Memory B cell (primary cell): ENCODE results near the gene CPSF4.
A peak's percentile ranks its signal among the peaks of the same experiment; 100 is the strongest.
"Not testable (repeated sequence)": the region's sequence is repeated elsewhere in the genome, so short reads cannot be mapped to it uniquely, and the experiment has no call there.

Experiments
- ATAC-seq: fragments of 150-1000 bp; cut with Tn5 transposase; 2 replicates; pipeline ENCODE4 v1.10.0; 2021; ENCODE audit warnings: low read depth, mild to moderate bottlenecking, moderate library complexity
- DNase-seq, 2 donors: peaks; one replicate each; pipeline ENCODE4 v3.0.0; 2022; ENCODE audit warnings: low spot score in 2 of 2
- H3K27ac Mint-ChIP-seq: one replicate; pipeline ENCODE4 v1.8.0; 2022; ENCODE audit warnings: mild to moderate bottlenecking, moderate library complexity, mixed read lengths
- H3K27me3 Mint-ChIP-seq: one replicate; pipeline ENCODE4 v1.8.0; 2022; ENCODE audit warnings: mixed read lengths
- H3K36me3 Mint-ChIP-seq: one replicate; pipeline ENCODE4 v1.8.0; 2022; ENCODE audit warnings: mild to moderate bottlenecking, mixed read lengths
- H3K4me1 Mint-ChIP-seq: one replicate; pipeline ENCODE4 v1.8.0; 2022; ENCODE audit warnings: mixed read lengths
- H3K4me3 Mint-ChIP-seq: one replicate; pipeline ENCODE4 v1.8.0; 2022; ENCODE audit warnings: mild to moderate bottlenecking, moderate library complexity, mixed read lengths
- H3K9me3 Mint-ChIP-seq: one replicate; pipeline ENCODE4 v1.8.0; 2022; ENCODE audit warnings: mixed read lengths

CPSF4 gene

DNA sequence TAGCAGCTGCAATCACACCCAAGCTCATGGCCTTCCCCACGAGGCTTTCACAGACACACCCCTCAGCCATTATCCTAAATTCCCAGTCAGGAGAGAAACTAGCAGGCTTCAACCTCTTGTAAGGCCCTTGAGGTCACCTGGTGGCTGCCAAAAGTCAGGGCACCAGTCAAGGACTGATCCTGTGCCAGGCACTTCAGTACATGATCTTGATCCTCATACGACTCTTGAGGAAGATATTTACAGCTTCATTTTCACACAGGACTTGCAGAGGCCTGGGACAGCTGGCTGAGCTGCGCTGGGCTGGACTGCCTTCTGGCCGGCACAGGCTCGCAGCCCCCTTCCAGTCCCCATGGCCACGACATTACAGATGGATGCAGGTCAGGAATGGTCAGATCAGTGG, 39.1 kb upstream of the CPSF4 start:
- Mint-ChIP-seq H3K36me3 (peaks cover 21% of the 10 kb centered on the region), H3K9me3 (no peaks in the 10 kb centered on the region), H3K4me1 (peaks cover 21% of the 10 kb centered on the region), H3K4me3 (no peak overlapping the region), H3K27me3 (no peaks in the 10 kb centered on the region), H3K27ac (peak overlapping the region; percentile 8)
- ATAC-seq (no peak), DNase-seq (no peak)

DNA sequence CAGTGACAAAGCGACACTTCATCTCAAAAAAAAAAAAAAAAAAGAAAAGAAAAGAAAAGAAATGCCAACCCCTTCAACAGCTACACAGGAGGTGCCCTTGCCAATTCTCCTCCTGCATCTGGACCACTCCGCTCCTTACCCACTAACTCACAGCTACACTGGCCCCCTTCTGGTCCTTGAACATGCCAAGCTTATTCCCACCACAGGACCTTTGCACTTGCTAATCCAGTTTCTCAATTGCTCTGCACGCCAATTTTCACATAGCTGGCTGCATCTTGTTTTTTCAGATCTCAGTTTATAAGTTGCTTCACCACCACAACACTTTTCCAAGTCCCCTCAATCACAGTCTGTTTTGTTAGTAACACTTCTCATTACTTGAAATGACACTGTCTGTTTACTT, 35.9 kb upstream of the CPSF4 start:
- Mint-ChIP-seq H3K4me3 (no peak overlapping the region), H3K9me3 (no peaks in the 10 kb centered on the region), H3K36me3 (peaks cover 19% of the 10 kb centered on the region), H3K27ac (no peak overlapping the region), H3K4me1 (peaks cover 33% of the 10 kb centered on the region), H3K27me3 (no peaks in the 10 kb centered on the region)
- DNase-seq (no peak), ATAC-seq (no peak)

DNA sequence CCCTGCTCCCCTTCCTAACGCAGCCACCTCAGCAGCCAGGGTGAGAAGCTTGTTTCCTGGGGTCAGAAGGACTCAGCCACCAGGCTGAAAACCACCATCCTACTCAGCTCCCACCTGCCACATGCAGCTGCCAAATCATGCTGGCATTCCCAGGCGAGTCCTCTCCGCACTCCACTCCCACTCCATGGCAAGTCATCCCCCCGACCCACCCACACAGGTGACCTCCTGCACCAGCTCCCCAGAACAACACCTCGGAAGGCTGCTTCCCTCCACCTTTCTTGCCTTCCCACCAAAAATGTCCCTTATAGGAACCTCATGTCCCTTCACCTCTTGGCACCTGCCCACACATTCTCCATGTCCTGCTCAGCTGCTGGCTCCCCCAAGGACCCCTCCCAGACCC, 35.0 kb upstream of the CPSF4 start:
- H3K36me3 Mint-ChIP-seq, result peaks cover 18% of the 10 kb centered on the region

GRCh38 chr7:99404235-99404976, 34.3 kb upstream of the CPSF4 start:
- Mint-ChIP-seq H3K4me3 (no peak overlapping the region), H3K4me1 (peaks cover 29% of the 10 kb centered on the region), H3K9me3 (no peaks in the 10 kb centered on the region), H3K36me3 (peaks cover 18% of the 10 kb centered on the region), H3K27me3 (no peaks in the 10 kb centered on the region), H3K27ac (peak overlapping the region; percentile 45)
- no peak for DNase-seq
- ATAC-seq, result no peak

More for the DNA sequence above, 35.0 kb upstream of the CPSF4 start:
- ATAC-seq, result no peak
- Mint-ChIP-seq H3K27ac (peak overlapping the region; percentile 45), H3K4me3 (no peak overlapping the region), H3K27me3 (no peaks in the 10 kb centered on the region), H3K9me3 (no peaks in the 10 kb centered on the region), H3K4me1 (peaks cover 29% of the 10 kb centered on the region)
- no peak for DNase-seq

- no peak for ATAC-seq
- no peak for DNase-seq
- Mint-ChIP-seq H3K9me3 (no peaks in the 10 kb centered on the region), H3K4me1 (peaks cover 29% of the 10 kb centered on the region), H3K36me3 (peaks cover 18% of the 10 kb centered on the region), H3K4me3 (no peak overlapping the region), H3K27ac (no peak overlapping the region), H3K27me3 (no peaks in the 10 kb centered on the region)
These were observed 33.8 kb upstream of the CPSF4 start for GRCh38 chr7:99404977-99405320.

- no peak for ATAC-seq
- DNase-seq, result no peak
- H3K4me3 Mint-ChIP-seq, result peak overlapping the region; percentile 8
- peaks cover 28% of the 10 kb centered on the region for H3K4me1 Mint-ChIP-seq
- H3K27me3 Mint-ChIP-seq, result no peaks in the 10 kb centered on the region
- peaks cover 19% of the 10 kb centered on the region for H3K36me3 Mint-ChIP-seq
- no peaks in the 10 kb centered on the region for H3K9me3 Mint-ChIP-seq
- peak overlapping the region; percentile 35 for H3K27ac Mint-ChIP-seq
These were observed 32.2 kb upstream of the CPSF4 start for GRCh38 chr7:99406557-99406956.

DNA sequence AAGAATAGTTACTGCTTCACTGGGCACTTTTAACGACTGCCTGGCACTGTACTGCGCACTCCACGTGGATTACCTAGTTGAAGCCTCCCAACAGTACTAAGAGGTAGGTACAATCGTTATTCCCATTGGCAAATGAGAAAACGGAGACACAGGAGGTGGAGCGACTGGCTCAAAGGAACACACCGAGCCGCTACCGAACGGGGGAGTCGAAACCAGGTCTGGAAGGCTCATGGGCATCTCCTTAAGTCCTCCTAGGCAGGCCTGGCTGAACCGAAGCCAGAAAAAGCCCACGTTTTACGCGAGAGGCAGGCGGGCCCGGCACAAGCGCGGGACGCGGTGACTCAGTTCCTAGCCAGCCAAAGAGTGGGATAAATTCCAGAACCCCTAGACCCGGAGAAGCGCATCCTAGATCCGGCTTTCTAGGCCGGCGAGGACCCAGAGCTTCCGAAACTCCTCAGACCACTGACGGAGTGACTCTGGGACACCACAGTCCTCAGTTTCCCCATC, 30.8 kb upstream of the CPSF4 start:
- DNase-seq, result no peak
- Mint-ChIP-seq H3K27me3 (no peaks in the 10 kb centered on the region), H3K9me3 (no peaks in the 10 kb centered on the region), H3K36me3 (peaks cover 17% of the 10 kb centered on the region), H3K4me1 (peaks cover 27% of the 10 kb centered on the region), H3K4me3 (peak overlapping the region; percentile 91), H3K27ac (peak overlapping the region; percentile 93)
- ATAC-seq, result no peak

DNA sequence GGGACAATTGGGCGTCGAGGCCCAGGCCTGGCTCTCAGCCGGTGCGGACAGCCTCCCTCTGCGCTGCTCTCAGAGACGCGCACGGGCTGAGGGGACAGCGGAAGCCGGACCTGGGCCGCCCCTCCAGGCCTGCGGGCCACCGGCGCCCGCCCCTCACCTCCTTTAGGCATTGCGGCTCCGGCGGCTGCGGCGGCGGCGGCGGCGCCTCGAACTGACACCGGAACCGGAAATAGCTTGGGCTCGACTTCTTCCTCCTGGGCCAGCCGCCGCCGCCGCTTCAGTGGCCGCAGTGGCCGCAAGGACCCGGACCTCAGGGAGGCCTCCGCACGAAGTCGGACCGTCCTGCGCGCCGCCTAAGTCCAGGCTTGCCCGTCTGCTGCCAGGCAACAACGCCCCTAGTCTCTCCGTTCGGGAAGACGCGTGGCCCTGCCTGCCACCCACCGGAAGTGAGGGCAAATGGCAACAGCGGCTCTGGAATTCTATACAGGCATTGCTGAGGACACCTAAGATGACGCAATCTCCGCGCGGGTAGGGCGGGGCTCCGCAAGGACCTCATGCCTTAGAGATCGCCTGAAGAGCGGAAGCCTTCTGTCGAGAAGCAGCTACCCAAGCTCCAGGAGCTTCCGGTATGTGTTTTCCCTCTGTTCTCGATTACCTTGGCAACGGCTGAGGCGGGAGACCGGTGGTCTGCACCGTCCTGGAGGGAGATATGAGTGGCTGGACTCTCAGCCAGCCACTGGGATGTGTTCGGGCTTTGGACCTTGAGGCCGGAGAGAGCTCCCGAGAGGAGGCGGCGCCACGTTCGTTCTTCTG, 30.2 kb upstream of the CPSF4 start, which contains the start of the genes BUD31 and PDAP1:
Gene BUD31 (plus strand): TSS at position 591 of the 813 bp plus-strand sequence. CDS start 2,124 bp downstream, outside the sequence.
Gene PDAP1 (minus strand): TSS at position 219 of the 813 bp plus-strand sequence. CDS start 49 bp downstream, at position 170.
- DNase-seq (peak; percentile 99), ATAC-seq (peak; percentile 85)
- Mint-ChIP-seq H3K4me1 (peaks cover 26% of the 10 kb centered on the region), H3K27me3 (no peaks in the 10 kb centered on the region), H3K4me3 (peak within 1 kb of the TSS; percentile 91), H3K36me3 (peaks cover 11% of the 10 kb centered on the region), H3K27ac (peak within 1 kb of the TSS; percentile 93), H3K9me3 (no peaks in the 10 kb centered on the region)

DNA sequence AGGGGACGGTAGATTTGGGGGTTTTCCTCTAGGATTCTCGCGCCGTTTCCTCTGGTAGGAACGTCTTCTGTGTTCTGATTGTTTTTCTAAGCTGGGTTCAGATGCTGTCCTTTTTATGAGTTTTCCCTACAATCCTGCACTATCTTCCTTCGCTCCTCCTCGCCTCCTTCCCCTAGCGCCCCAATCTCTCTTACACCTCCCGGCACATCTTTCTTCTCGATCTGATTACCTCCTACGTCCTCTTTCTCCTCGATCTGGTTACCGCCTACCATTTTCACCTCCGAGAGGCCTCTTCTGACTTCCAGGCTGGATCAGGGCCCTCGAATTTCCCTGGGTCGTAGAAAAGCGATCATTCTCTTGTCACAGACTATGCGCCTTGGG, 29.6 kb upstream of the CPSF4 start:
- ATAC-seq (peak; percentile 11), DNase-seq (peak in 1 of 2 donors; percentile 7)
- peak overlapping the region; percentile 91 for H3K4me3 Mint-ChIP-seq
- H3K27me3 Mint-ChIP-seq, result no peaks in the 10 kb centered on the region
- peak overlapping the region; percentile 93 for H3K27ac Mint-ChIP-seq
- no peaks in the 10 kb centered on the region for H3K9me3 Mint-ChIP-seq
- peaks cover 21% of the 10 kb centered on the region for H3K4me1 Mint-ChIP-seq
- peaks cover 7% of the 10 kb centered on the region for H3K36me3 Mint-ChIP-seq

GRCh38 chr7:99409806-99410205, 28.9 kb upstream of the CPSF4 start:
- peak overlapping the region; percentile 91 for H3K4me3 Mint-ChIP-seq
- DNase-seq (no peak), ATAC-seq (no peak)
- H3K9me3 Mint-ChIP-seq, result no peaks in the 10 kb centered on the region
- no peaks in the 10 kb centered on the region for H3K27me3 Mint-ChIP-seq
- H3K4me1 Mint-ChIP-seq, result peaks cover 20% of the 10 kb centered on the region
- H3K27ac Mint-ChIP-seq, result peak overlapping the region; percentile 93
- peaks cover 7% of the 10 kb centered on the region for H3K36me3 Mint-ChIP-seq

- Mint-ChIP-seq H3K4me1 (peaks cover 22% of the 10 kb centered on the region), H3K27me3 (no peaks in the 10 kb centered on the region)
These were observed 28.1 kb upstream of the CPSF4 start for GRCh38 chr7:99410635-99411034.

DNA sequence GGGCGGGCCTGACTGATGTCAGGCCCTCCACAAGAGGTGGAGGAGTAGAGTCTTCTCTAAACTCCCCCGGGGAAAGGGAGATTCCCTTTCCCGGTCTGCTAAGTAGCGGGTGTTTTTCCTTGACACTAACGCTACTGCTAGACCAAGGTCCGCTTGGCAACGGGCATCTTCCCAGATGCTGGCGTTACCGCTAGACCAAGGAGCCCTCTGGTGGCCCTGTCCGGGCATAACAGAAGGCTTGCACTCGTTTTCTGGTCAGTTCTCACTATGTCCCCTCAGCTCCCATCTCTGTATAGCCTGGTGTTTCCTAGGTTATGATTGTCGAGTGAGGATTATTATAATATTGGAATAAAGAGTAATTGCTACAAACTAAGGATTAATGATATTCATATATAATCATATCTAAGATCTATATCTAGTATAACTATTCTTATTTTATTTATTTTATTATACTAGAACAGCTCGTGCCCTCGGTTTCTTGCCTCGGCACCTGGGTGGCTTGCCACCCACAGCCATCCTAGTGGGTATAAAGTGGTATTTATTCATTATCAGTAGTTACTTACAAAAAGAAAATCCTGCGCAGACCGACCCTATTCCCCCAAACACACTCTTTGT, 23.1 kb upstream of the CPSF4 start:
- H3K27me3 Mint-ChIP-seq, H3K27ac Mint-ChIP-seq, ATAC-seq, H3K9me3 Mint-ChIP-seq, H3K4me3 Mint-ChIP-seq, H3K4me1 Mint-ChIP-seq: not testable (repeated sequence)
- H3K36me3 Mint-ChIP-seq, result peaks cover 23% of the 10 kb centered on the region
- DNase-seq, result peak; percentile 23 to 32

More at GRCh38 chr7:99410635-99411034, 28.1 kb upstream of the CPSF4 start:
- DNase-seq (no peak), ATAC-seq (no peak)
- peak overlapping the region; percentile 36 for H3K4me3 Mint-ChIP-seq
- peaks cover 12% of the 10 kb centered on the region for H3K36me3 Mint-ChIP-seq
- peak overlapping the region; percentile 93 for H3K27ac Mint-ChIP-seq
- no peaks in the 10 kb centered on the region for H3K9me3 Mint-ChIP-seq

DNA sequence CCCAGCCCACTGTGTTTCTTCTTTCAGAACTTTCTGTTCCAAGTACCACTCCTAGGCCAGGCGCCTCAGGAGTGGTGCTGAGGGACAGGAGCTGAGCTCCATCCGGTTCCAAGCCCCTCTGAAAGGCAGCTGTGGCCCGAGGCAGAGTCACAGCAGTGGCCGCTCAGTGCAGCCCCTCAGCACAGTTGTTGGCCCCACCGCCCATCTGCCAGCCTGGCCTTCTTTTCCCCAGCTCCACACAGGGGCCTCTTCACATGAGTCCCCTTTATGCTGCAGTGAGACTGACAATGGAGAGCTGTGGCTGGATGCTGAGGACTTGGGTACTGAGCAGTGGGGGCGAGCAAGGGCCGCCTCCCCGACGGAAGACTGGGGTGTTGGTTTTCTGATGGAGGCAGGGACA, 20.5 kb upstream of the CPSF4 start:
- Mint-ChIP-seq H3K4me1 (peaks cover 3% of the 10 kb centered on the region), H3K4me3 (no peak overlapping the region), H3K36me3 (peaks cover 20% of the 10 kb centered on the region), H3K27me3 (no peaks in the 10 kb centered on the region), H3K27ac (no peak overlapping the region), H3K9me3 (no peaks in the 10 kb centered on the region)
- DNase-seq, result no peak
- ATAC-seq, result no peak
